Retina (tissue), 1 donor: ENCODE results near the gene CLDN8.

Experiments
- DNase-seq: peaks from one replicate; pipeline ENCODE4 v3.0.0-alpha.2; 2016

Gene CLDN8

GRCh38 chr21:30216041-30216723, at the start of gene CLDN8:
TSS of gene CLDN8 (minus strand) at chr21:30216097. CDS start at chr21:30215925, 172 bp downstream.
- DNase-seq, result no peak

DNA sequence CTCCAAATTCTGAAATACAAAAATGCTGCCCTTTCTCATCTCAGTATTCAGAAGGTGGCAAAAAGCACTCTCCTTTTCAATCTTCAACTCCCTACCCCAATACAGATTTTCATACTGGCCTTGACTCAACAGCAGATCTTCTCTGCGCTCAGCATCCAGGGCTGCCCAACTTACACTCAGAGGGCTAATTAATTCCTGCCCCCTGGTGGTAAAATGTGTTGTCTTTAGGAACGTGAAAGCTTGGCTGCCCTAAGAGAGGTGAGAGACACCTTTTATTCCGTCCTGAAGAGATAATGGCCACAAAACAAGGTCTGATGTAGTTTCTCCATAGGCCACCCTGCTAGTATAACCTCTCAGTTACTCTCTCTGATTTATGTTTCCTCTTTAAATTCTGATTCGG, 41.9 kb upstream of the CLDN8 start:
- DNase-seq, result no peak

GRCh38 chr21:30256100-30256499, 40.2 kb upstream of the CLDN8 start:
- no peak for DNase-seq

DNA sequence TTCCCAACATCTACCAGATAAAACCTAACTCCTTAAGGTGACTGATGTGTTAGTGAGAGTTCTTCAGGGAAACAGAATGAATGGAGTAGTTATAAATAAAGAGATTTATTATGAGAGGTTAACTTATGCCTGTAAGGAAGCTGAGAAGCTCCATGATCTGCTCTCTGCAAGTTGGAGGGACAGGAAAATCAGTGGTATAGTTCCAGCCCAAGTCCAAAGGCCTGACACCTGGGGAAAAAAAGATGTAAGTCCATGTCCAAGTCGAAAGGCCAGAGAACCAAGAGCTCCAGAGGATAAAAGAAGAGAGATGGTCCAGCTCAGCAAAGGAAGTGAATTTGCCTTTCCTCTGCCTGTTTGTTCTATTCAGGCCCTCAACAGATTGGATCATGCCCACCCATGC, 39.8 kb upstream of the CLDN8 start:
- no peak for DNase-seq

DNA sequence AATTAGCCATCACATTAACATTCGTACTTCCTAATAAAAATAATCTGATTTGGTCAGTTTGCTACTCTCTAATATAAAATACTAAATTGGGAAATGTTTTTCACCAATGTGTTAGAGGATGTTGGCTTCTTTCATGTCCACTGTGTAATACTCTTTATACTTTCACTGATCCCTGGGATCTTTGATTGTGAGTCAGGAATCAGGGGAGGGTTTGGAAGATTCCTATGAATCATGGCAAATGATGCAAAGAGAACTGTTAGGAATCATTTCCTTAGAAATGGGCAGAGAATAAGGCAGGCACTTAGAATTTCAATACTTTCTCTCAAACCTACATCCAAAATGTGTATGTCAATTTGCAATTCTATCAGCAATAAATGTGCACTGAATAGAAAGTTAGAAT, 35.9 kb upstream of the CLDN8 start:
- DNase-seq, result no peak

DNA sequence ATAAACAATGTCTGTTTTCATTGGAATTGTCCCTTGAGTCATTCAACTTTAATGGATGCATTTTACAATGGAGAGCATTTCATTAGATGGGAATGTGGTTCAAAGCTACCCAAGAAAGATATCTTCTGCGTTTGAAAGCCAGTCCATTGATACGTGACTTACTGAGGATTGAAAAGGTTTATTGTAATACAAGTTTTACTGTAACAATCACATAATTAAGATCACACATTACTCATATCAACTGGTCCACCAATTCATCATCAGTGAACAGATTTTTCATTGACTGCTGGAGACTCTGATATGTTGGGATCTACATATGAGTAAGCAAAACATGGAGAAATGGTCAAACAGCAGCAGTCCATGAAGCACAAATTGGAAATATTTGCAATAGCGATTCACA, 34.0 kb upstream of the CLDN8 start:
- DNase-seq, result no peak

DNA sequence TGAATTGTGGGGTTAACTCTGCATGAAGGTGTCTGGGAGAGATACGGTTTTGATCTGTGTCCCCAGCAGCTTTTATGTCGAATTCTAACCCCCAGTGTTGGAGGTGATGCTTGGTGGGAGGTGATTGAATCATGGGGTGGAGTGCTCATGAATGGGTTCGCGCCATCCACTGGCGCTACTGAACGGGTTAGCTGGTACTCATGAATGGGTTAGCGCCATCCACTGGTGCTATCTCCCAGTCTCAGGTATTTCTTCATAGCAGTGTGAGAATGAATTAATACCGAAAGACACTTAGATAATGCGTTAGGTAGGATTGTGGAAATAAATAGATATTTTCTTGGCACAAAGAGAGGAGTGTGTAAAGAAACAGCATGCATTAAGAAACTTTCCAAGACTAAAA, 32.9 kb upstream of the CLDN8 start:
- no peak for DNase-seq

GRCh38 chr21:30245061-30245460, 29.2 kb upstream of the CLDN8 start:
- no peak for DNase-seq

GRCh38 chr21:30243691-30244090, 27.8 kb upstream of the CLDN8 start:
- no peak for DNase-seq

- DNase-seq, result no peak
These were observed 24.8 kb upstream of the CLDN8 start for GRCh38 chr21:30240661-30241060.

GRCh38 chr21:30238168-30238567, 22.3 kb upstream of the CLDN8 start:
- DNase-seq, result no peak

DNA sequence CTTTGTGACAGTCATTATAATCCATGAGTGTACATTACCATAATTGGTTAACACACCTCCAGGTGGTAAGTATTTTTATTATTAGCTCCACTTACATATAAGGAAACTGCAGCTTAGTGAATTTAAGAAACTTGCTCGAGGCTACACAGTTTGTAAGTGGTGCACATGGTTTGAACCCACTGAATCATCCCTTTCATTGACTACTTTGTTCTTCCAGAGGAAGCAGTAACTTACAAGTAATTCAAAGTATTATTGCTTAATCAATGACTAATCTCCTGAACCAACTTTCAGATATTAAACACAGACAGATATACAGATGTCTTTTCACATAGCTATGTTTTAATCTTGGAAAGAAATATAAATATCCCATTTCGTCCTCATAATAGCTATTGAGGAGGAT, 18.7 kb upstream of the CLDN8 start:
- DNase-seq, result no peak

GRCh38 chr21:30234050-30234449, 18.2 kb upstream of the CLDN8 start:
- DNase-seq, result no peak

DNA sequence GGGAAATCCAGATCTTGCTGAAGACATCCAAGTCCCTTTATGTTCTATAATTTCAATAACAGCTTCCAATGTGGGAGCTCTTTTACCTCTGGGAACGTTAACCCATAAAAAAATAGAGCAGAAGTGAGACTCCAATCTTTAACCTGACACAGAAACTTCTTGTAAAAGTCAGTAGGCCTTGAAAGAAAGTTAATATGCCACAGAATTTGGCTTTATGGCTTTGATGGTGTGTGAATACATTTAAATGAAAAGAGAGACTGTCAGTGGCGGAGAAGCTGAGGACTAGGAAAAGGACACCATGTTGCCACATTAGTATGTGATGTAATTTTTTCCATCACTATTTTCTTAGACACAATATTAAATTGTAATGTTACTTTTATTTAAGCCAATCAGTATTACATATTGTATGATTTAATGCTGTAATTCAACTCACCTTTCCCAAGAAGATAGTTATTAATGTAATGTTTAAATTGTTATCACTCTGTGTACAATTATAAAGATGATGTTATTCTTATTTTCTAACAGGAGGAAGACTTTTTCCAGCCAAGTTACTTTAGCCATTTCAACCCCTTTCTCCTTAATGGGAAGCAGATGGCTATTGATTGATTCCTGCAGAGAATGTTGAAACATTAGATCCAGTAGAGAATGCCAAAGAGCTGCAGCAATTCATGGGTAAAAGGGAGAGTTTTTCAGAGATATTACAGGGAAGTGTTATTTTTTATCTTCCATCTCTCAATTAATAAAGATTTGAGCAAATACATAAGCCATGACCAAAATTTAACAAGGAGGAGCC, 17.5 kb upstream of the CLDN8 start:
- no peak for DNase-seq

GRCh38 chr21:30232011-30232410, 16.1 kb upstream of the CLDN8 start:
- no peak for DNase-seq

GRCh38 chr21:30227633-30228404, 11.9 kb upstream of the CLDN8 start:
- DNase-seq, result no peak

- DNase-seq, result no peak
These were observed 11.2 kb upstream of the CLDN8 start for GRCh38 chr21:30227128-30227527.

DNA sequence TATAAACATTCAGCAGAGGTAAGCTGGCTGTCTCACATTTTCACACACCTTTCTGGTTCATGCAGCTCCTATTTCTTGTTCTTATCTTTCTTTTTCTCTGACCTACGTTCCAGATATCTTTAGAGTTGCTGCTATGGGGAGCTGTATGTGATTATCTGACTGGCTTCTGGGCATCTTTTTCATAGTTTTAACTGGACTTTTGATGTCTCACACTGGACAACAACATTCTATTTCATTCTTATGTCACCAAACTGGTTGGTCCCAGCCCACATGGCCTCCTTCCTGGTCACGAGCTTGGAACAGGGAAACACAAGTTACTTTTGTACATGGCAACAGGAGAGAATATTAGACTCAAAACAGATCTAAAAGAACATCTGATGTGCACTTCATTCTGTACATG, 7.7 kb upstream of the CLDN8 start:
- no peak for DNase-seq

DNA sequence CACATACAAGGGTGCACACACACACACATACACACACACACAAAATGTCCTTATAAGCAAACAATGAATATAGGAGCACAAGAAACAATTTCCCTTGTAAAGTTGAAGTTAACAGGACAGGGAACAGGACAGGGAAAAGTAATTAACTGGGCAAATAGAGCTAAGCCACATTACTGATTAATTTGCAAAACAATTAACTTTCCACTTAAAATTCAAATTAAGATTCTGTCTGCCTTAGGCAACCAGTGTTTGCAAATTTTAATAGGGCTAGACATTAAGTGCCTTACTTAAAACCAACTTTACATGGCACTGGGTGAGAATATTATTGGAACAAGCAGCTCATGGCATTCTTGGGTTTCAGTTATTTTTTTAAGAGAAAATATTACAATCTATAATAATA, 6.8 kb upstream of the CLDN8 start:
- DNase-seq, result no peak

DNA sequence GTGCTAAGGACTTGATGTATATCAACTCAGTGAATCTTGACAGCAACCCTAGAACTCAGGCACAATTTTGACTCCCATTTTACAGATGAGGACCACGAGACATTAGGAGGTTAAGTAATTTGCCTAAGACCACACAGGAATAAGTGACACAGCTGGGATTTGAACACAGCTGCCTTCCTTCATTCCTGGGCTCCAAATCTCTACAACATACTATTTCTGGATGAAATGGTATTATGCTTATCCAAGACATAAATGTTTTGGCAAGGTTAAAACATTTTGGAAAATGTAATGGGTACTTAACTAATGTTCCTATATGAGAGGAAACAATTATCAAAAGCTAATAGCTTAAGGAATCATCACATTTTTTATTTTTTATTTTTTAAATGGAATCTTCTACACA, 4.8 kb downstream of the CLDN8 start:
- no peak for DNase-seq

- DNase-seq, result no peak
These were observed 6.3 kb downstream of the CLDN8 start for GRCh38 chr21:30209601-30210000.

DNA sequence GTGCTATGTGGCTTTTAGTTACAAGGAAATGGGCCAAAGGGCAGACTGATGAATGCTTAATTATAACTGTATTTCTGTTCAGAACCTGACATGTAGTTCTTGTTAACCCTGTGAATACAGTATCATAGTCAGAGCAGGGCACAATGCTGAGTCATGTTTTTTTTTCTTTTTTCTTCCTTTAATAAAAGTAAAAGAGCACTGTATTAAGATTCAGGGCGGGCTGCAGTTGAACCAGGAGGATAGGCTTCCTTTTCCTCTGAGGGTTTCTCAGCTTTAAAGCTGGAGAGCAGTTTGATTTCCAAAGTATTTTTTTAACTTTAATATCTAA, 8.7 kb downstream of the CLDN8 start:
- no peak for DNase-seq

DNA sequence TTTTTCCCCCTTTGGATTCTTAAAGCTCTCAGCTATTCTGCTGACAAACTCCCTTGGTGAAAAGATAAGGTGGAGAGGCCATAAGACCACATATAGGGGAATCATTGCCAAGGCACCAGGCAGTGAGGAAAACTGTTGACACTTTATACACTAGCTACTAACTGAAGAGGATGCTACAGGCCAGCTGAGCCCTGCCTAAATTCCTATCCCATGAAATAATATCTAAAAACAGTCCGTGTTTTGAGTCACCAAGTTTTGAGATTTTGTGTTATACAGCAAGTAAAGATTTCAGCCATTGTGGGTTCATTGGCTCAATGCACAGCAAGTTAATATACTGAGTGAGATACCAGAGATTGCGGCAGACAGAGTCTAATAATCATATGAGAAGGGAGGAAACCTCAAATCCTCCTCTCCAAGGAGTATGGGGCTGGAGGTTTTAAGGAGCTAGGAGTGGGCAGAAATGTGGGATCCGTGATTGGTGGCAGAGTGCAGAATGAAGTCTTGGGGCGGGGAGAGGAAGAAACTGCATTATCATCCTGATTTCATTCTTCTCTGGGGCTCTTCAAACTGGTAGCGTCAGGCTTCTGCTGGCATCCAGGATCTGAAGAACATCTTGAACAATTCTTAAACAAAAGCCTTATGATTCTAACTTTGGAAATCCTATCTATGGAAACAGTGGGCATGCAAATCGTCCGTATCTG, 9.2 kb downstream of the CLDN8 start:
- no peak for DNase-seq
